Stomach (tissue), 9 donors: ENCODE results near the gene TMEM42. TPM values are rescaled to one million over a fixed set of nuclear protein-coding genes. Genes with fewer than 3 reads are reported as not detected.
A peak's percentile ranks its signal among the peaks of the same experiment; 100 is the strongest.

Experiments
- DNase-seq, 2 donors: peaks; one replicate each; pipeline versions ENCODE4 v3.0.0 to v3.0.0-alpha.2; 2013 to 2019
- H3K27ac ChIP-seq, 5 donors: fragments of 200-600 bp in 4 of 5; sonication (generic) in 4 of 5; one replicate each; pipeline ENCODE4 v1.5.1; 2013 to 2019; ENCODE audit warnings: mild to moderate bottlenecking in 1 of 5, moderate library complexity in 1 of 5
- H3K27me3 ChIP-seq, 3 donors: fragments of 200-600 bp; sonication (generic); one replicate each; pipeline ENCODE4 v1.5.1; 2017 to 2019; ENCODE audit warnings: mixed run types in 1 of 3
- H3K36me3 ChIP-seq, 4 donors: fragments of 200-600 bp; sonication (generic); 1 replicate in 3 of 4; 2 replicates in 1 of 4; pipeline ENCODE4 v1.5.1; 2016 to 2019
- H3K4me1 ChIP-seq, 4 donors: fragments of 200-600 bp; sonication (generic); one replicate each; pipeline ENCODE4 v1.5.1; 2016 to 2019
- H3K4me3 ChIP-seq, 4 donors: fragments of 200-600 bp; sonication (generic) in 3 of 4; one replicate each; pipeline ENCODE4 v1.5.1; 2016 to 2019; ENCODE audit warnings: mild to moderate bottlenecking in 1 of 4
- H3K9me3 ChIP-seq, 4 donors: fragments of 200-600 bp; sonication (generic); one replicate each; pipeline ENCODE4 v1.5.1; 2016 to 2019
- CTCF ChIP-seq, 7 experiments: fragments of 450-650 bp in 4 of 7; fragments of 200-600 bp in 3 of 7; sonication (generic) in 3 of 7; IDR thresholded peaks; one replicate each; pipeline ENCODE4 v1.5.1; 2016 to 2019; ENCODE audit warnings: antibody characterized with exemption in 7 of 7, control low read depth in 2 of 7, mild to moderate bottlenecking in 1 of 7
- EP300 ChIP-seq: sonication (generic); formaldehyde crosslinking; IDR thresholded peaks from one replicate; pipeline ENCODE4 v1.6.1; 2017; ENCODE audit warnings: antibody characterized with exemption
- POLR2A ChIP-seq, 4 donors: fragments of 450-650 bp; IDR thresholded peaks; one replicate each; pipeline ENCODE4 v1.6.1; 2016; ENCODE audit warnings: antibody characterized with exemption in 4 of 4, control low read depth in 2 of 4, mild to moderate bottlenecking in 1 of 4, moderate library complexity in 1 of 4
- POLR2AphosphoS5 ChIP-seq, 3 donors: sonication (generic); formaldehyde crosslinking; IDR thresholded peaks; one replicate each; pipeline ENCODE4 v1.6.1; 2016; ENCODE audit warnings: antibody characterized with exemption in 3 of 3
- WGBS, 5 donors: extraction: QIAGEN DNeasy Blood & Tissue Kit in 3 of 5; methylation state at CpG; one replicate each; pipeline versions ENCODE4 v1.1.5 to v1.1.7; 2013 to 2018; 5-methylcytosine and 5-hydroxymethylcytosine counted together
- intact Hi-C: fragments of 100-400 bp; cut with DNase I; formaldehyde crosslinking; loops from one replicate; pipeline ENCODE4 v1.15.1; 2023; ENCODE audit warnings: low total_unique reads
- polyA plus RNA-seq, 3 donors: library from polyadenylated mRNA; stranded (reverse); fragments of 200-250 nt; gene quantifications; one replicate each; pipeline ENCODE4 v1.2.3, GENCODE V29; 2013
- total RNA-seq, 5 donors: library from RNA; depleted of rRNA; stranded (reverse); fragments of >200 nt; gene quantifications; one replicate each; pipeline versions ENCODE4 v1.1.0 to v1.2.3, GENCODE V29; 2014 to 2016
- donor health status: healthy with polysubstance abuse.
- donor health status: Bipolar disorder and iron deficiency.
- donor health status: healthy.

Gene TMEM42
- total and polyA plus RNA-seq, 8 donors: 7.2 to 21.4 (median 17.2) TPM

- no peaks in the 10 kb centered on the region for H3K36me3 ChIP-seq
- no peak for DNase-seq
- no peak overlapping the region for H3K27ac ChIP-seq
- 55 to 85% (median 81%) methylated on average over 3 of the region's 3 CpGs for WGBS, 5 donors
- no peak overlapping the region for H3K4me3 ChIP-seq
- TF ChIP-seq POLR2A (IDR thresholded peaks at IDR 0.05) (no peak), EP300 (no peak), CTCF (IDR thresholded peaks at IDR 0.05) (no peak)
- intact Hi-C loops: no loop called here
- H3K9me3 ChIP-seq: no peaks in the 10 kb centered on the region
- no peaks in the 10 kb centered on the region for H3K27me3 ChIP-seq
- peaks cover 0 to 4% (median 1%) of the 10 kb centered on the region in 4 donors for H3K4me1 ChIP-seq
These were observed 13.9 kb downstream of the TMEM42 start for GRCh38 chr3:44875596-44875995.

- Histone ChIP-seq H3K27me3 (no peaks in the 10 kb centered on the region), H3K36me3 (no peaks in the 10 kb centered on the region), H3K9me3 (no peaks in the 10 kb centered on the region), H3K4me3 (no peak overlapping the region), H3K27ac (no peak overlapping the region), H3K4me1 (no peaks in the 10 kb centered on the region)
- no peak for DNase-seq
- intact Hi-C loops: no loop called here
- WGBS, 5 donors: 76 to 94% (median 87%) methylated on average over 3 of the region's 3 CpGs
- TF ChIP-seq POLR2A (IDR thresholded peaks at IDR 0.05) (no peak), CTCF (IDR thresholded peaks at IDR 0.05) (no peak), EP300 (no peak), POLR2AphosphoS5 (IDR thresholded peaks at IDR 0.05) (no peak)
These were observed 15.6 kb downstream of the TMEM42 start for GRCh38 chr3:44877333-44877732.

- intact Hi-C loops: no loop called here
- Histone ChIP-seq H3K36me3 (no peaks in the 10 kb centered on the region), H3K9me3 (peaks cover 0 to 4% (median 2%) of the 10 kb centered on the region in 4 donors), H3K27me3 (peaks cover 0 to 17% (median 0%) of the 10 kb centered on the region in 3 donors), H3K27ac (no peak overlapping the region), H3K4me1 (peaks cover 0 to 1% (median 0%) of the 10 kb centered on the region in 4 donors), H3K4me3 (no peak overlapping the region)
- WGBS, 5 donors: 58 to 72% (median 70%) methylated on average over 2 of the region's 2 CpGs
- TF ChIP-seq POLR2AphosphoS5 (IDR thresholded peaks at IDR 0.05): no peak
- no peak for TF ChIP-seq POLR2A (IDR thresholded peaks at IDR 0.05)
- TF ChIP-seq EP300: no peak
- TF ChIP-seq CTCF (IDR thresholded peaks at IDR 0.05): no peak
- no peak for DNase-seq
These were observed 18.6 kb downstream of the TMEM42 start for GRCh38 chr3:44880284-44880683.

GRCh38 chr3:44883213-44883955 is 21.7 kb downstream of the TMEM42 start:
- no peak for TF ChIP-seq EP300
- no peak for TF ChIP-seq POLR2AphosphoS5 (IDR thresholded peaks at IDR 0.05)
- TF ChIP-seq POLR2A (IDR thresholded peaks at IDR 0.05): no peak
- no peak for TF ChIP-seq CTCF (IDR thresholded peaks at IDR 0.05)
- Histone ChIP-seq H3K27ac (peak overlapping the region in 1 of 5 donors; percentile 27), H3K9me3 (peaks cover 0 to 4% (median 2%) of the 10 kb centered on the region in 4 donors), H3K36me3 (no peaks in the 10 kb centered on the region), H3K4me1 (peaks cover 0 to 8% (median 0%) of the 10 kb centered on the region in 4 donors), H3K27me3 (peaks cover 0 to 23% (median 0%) of the 10 kb centered on the region in 3 donors), H3K4me3 (no peak overlapping the region)
- WGBS, 5 donors: 84 to 97% (median 92%) methylated on average over 4 to 5 of the region's 5 CpGs
- intact Hi-C loops: no loop called here
- DNase-seq: no peak
